GM19238 (cell line): Measurements from ENCODE around the gene NLRP5.
"Not testable (repeated sequence)": the region's sequence is repeated elsewhere in the genome, so short reads cannot be mapped to it uniquely, and the experiment has no call there.

Experiments
- DNase-seq: peaks from one replicate; pipeline ENCODE4 v3.0.0; 2011; ENCODE audit warnings: low spot score; ENCODE audit not compliant: insufficient read length

The NLRP5 gene

DNA sequence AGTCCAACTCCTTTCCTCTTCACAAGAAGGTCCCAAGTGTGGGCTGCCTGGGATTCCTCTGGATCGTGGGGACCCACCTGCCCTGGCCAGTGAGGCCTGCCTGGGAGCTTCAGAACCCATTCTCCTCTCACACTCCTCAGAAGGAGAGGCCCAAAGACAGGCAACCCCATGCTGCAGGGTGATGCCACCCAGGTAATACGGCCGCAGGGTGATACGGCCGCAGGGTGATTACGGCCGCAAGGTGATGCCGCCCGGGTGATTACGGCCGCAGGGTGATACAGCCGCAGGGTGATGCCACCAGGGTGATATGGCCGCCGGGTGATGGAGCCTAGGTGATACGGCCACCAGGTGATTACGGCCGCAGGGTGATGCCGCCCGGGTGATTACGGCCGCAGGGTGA is 111.7 kb downstream of the NLRP5 start:
- DNase-seq: not testable (repeated sequence)

DNA sequence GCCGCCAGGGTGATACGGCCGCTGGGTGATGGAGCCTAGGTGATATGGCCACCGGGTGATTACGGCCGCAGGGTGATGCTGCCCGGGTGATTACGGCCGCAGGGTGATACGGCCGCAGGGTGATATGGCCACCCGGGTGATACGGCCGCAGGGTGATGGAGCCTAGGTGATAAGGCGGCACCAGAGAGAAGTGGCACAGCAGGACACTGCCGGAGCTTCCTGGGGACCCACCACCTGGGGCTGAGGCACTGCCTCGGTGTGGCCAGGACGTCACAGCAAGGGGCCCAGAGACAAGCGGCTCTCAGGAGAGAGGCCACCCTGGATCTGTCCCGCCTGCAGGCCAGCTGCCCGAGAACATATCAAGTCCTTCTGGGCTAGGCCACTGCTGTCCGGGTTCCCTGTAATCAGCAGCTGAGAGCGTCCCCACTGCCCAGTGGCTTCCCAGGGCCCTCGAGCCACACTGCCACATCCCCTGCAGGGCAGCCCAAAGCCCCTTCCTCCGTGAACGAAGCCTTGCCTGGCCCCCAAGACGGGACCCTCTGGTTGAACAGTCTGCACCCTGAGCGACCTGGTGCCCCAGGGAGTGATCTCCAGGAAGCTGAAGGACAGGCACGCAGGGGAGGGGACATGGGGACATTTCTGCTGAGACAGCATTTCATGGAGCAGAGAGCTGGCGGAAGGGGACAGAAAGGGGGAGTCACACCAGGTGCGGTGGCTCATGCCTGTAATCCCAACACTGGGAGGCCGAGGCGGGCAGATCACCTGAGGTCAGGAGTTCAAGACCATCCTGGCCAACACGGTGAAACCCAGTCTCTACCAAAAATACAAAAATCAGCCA is 112.4 kb downstream of the NLRP5 start:
- no peak for DNase-seq

DNA sequence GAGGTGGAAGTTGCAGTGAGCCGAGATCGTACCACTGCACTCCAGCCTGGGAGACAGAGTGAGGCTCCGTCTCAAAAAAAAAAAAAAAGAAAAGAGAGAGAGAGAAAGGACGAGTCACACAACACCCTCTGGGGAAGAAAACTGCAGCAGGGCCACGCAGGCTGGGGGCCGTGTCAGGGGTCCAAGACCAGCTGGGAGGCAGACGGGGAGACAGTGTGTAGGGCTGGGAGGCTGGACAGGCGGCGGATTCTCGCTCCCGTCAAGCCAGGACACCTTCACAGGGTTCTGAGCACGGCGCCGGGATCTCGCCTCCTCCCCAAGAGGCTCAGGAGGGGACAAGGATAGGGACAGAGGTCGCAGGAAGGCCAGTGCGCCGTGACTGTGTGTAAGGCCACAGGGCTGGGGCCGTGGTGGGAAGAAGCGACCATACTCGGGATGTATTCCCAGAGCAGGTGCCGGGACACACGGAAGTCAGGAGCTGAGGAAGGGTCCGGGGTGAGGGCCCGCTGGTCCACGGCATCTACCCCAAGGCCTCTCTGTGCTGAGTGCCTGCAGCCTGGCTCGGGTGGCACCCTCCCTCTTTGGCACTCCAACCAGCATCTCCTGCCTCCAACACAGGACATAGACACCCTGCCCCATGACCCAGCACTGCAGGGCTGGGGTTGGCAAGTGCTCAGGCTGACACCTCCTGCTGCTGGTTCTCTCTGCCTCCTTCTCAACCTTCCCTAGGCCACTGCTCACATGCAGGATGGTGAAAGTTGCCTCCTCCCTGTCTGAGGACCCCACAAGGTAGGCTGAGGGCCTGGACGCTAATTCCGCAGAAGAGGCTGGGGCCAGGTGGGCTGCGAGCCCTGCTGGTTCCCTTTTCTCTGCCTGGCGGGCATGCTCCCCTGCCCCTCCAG is 113.3 kb downstream of the NLRP5 start:
- no peak for DNase-seq

DNA sequence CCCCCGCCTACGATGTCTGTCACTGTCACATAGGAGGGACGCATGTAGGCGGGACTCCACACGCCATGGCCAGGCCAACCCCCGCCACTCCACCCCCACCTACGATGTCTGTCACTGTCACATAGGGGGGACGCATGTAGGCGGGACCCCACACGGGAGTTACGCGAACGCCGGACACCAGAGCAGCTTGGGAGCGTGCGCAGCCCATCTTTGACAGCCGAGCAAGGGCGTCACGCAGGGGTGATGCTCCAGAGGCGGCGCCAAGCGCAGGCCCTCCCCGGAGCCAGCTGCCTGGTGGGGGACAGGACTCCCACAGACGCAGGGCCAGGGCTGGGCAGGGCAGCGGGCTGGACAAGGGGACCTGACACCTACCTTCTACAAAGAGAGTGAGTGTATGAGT is 114.5 kb downstream of the NLRP5 start:
- no peak for DNase-seq

DNA sequence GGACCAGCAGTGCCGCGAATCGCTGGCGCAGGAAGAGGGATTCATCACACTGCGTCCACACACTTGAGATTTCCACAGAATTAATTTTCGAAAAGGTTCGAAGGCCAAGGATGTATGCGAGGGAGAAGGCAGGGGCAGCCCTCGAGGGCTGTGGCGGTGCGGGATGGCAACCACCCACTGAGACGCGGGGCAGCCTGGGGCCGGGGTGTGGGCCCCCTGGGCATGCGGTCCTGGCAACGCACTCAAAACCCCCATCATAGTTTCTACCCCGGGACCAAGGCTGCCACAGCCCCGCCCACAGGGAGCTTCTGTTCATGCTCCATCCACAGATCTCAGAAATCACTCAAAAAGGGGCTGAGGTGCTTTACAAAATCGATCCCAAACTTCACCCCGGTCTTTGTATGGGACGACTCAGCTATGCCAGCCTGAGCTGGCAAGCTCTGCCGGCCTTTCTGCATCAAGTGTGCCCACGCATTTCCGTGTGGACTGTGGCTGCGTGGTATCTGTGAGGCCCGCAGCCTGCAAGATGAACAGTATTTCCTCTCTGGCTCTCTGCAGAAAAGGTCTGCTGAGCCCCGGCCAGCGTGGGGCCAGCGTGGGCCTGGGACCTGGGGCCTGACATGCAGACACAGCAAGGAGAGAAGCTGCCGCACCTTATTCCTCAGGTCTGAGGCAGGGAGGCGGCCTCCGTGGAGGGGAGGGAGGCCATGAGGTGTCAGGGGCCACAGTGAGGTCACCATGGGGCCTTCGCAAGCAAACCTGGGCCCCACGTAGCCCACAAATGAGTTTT is 115.4 kb downstream of the NLRP5 start:
- DNase-seq: no peak

DNA sequence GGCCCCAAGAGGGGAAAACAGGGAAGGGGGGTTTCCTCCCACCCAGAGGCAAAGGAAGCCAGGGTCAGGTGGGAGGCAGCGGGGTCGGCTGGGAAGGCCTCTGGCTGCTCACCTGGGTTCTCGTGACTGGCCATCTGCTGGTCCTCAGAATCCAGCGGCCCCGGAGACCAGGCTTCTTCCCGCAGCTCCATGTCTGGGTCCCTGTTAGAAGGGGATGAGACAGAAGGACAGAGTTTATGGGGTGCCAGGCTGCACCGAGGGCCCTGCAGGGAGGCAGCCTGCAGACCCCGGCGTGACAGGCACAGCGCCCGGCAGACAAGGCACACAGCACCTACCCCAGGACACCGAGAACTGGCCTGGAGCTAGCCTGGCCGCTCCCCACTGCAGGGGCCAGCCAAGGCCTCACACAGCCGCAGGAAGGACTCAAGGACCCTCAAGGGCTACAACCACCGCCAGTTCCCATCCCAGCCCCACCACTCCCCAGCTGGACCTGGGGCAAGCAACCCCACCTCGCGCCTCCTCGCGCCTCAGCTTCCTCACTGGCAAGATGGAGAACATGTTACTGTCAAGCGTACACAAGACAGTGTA is 116.5 kb downstream of the NLRP5 start:
- DNase-seq: no peak

DNA sequence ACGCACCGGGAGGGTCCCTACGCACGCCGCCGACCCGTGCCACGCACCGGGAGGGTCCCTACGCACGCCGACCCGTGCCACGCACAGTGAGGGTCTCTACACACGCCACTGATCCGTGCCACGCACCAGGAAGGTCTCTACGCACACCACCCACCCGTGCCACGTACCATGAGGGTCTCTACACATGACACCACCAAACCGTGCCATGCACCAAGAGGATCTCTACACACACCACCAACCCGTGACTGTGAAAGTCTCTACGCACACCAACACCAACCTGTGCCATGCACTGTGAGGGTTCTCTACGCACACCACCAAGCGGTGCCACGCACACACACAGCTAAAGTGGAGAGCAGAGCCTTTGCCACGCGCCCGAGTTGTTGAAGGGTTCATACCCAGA is 117.8 kb downstream of the NLRP5 start:
- DNase-seq: no peak

DNA sequence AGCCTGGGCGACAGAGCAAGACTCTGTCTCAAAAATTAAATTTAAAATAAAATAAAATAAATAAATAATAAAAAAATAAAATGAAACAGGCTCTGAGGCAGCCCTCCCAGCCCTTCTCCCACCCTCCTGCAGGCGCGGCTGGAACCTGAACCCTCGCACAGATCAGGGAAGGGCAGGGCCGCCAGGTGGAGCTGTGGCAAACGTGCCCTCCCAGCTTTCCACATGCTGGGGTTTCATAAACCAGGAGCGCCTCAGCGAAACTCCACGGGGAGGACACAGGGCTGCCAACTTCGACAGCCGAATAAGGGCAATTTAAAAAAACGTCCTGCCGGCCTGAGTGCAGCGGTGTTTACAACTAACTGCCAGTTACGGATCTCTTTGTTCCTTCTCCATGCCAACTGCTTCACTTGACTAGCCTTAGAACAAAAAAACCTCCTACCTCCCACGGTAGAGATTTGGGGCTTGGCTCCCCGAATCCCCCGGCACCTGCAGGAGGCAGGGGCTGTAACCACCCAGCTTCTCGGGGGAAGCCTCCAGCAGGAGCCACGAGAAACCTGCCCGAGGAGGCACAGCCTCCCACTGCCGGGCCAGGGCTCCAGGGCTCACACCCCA is 118.6 kb downstream of the NLRP5 start:
- DNase-seq: peak; percentile 57

DNA sequence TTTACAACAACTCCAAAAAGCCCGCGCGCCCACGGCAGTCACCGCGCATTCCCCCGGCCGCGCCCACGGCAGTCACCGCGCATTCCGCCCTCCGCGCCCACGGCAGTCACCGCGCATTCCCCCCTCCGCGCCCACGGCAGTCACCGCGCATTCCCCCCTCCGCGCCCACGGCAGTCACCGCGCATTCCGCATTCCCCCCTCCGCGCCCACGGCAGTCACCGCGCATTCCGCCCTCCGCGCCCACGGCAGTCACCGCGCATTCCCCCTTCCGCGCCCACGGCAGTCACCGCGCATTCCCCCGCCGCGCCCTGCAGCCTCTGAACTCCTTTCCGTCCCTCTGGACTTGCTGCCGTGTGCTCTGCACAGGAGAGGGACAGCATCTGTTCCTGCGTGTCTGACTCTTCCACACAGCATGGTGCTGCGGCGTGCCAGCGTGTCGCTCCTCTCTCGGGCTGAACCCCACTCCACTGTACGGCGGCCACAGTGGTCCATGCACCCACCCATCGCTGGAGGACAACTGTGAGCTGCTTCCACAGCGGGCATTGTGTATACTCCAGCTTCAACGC is 119.3 kb downstream of the NLRP5 start:
- DNase-seq: not testable (repeated sequence)

DNA sequence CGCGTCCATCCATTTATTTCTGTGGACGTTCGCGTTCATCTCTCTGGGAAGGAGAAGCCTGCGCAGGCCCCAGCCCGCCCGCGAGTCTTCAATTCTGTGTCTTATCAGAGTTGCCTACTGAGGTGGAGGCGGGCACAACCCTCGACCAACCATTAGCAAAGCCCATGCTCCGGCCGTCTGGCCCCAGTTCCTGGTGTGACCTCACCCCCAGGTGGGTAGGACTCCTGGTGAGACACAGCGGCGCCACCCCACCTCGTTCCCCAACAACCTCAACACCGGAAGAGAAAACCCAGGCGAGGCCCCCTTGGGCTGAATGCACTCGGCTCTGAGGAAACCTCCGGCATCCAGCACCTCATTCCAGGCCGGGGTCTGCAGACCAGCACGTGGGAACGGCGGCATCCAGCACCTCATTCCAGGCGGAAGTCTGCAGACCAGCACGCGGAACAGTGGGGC is 119.8 kb downstream of the NLRP5 start:
- no peak for DNase-seq

DNA sequence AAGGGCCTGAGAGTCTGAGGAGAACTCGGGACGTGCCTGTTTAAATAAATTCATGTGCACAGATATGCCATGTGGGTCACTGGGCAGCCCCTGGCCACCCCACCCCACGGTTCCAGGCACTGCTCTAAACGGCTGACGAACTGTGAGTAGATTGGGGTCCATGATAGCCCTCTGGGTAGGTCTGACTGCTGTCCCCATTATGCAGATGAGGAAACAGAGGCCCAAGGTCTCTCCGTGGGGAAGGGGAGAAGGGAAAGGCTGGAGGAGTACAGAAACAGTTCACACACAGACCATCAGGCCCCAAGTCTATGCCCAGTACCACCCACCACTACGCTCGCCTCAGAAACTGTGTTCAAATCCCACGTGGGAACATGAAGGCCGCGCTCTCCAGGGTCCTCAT is 120.4 kb downstream of the NLRP5 start:
- DNase-seq: no peak

DNA sequence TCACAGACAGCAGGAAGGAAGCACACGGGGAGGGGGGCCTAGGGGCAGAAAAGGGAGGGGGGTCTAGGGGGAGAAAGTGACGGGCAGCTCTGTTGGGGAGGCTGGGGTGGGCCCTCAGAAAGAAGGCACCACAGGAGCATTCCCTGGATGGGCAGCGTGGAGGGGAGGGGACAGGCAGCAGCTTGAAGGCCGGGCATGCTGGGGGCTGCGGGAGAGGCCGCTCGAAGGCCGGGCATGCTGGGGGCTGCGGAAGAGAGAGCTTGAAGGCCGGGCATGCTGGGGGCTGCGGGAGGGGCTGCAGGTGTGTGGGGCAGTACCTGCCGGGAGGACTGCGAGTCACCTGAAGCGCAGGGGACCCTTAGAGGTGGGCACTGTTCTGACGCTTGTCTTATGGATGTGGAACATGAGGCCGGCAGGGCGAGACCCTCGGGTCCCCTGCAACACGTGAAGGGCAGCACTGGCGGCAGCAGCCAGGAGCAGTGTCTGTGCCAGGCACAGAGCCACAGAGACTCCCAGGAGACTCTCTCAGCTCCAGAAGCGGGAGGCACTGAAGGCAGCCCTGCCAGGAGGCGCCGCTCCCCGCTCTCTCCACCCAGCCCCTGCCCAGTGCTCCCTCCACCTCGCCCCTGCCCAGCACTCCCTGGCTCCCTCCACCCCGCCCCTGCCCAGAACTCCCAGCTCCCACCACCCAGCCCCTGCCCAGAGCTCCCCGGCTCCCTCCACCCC is 121.2 kb downstream of the NLRP5 start:
- DNase-seq: no peak

DNA sequence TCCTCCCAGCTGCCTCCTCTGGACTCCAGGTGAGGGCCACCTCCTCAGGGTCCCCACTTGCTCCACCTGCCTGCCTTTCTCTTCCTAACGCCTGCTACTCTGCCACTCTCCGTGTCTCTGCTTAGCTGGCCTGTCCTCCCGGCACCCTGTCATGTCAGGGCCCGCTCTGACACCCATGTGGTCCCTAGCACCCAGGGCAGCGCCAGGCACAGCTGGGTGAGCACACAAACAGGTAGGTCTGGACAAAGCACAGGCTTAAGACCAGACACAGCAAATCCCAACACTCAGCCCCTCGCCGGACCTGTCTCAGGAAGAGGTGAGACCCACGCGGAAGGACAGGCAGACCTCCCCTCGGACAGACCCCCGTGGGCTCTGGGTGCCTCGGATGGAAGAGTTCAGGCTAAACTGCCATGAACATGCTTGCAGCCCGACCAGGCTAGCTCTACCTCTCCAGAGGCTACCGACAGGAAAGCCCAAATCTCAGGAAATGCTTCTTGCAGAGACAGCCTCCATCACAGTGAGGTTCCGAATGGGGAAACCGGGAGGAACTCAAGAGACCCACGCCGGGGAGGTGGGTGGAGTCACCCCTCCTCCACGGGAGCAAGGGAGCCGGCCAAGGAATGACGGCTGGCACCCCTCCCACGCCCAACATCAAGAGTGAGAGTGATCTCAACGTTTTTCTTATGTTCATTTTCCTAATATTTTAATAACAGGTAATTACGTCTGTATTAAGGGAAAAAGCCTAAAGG is 122.0 kb downstream of the NLRP5 start:
- DNase-seq: no peak

DNA sequence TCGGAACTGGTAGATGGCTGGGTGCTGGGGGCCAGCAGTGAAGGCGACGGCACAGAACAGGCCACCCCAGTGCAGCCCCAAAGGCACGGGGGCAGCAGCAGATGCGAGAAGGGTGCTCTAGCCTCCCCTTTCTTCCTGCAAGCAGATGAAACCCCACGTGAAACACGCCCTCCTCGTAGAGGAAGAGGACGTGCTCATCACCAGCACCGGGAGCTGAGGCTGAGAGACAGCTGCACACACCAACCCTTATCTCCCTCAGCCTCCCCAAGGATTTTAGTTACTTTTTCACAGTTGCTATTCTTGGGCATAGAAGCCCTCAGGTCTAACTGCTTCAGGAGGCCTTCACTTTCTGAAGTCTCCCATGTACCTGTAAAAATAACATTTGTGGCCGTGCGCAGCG is 122.7 kb downstream of the NLRP5 start:
- no peak for DNase-seq

DNA sequence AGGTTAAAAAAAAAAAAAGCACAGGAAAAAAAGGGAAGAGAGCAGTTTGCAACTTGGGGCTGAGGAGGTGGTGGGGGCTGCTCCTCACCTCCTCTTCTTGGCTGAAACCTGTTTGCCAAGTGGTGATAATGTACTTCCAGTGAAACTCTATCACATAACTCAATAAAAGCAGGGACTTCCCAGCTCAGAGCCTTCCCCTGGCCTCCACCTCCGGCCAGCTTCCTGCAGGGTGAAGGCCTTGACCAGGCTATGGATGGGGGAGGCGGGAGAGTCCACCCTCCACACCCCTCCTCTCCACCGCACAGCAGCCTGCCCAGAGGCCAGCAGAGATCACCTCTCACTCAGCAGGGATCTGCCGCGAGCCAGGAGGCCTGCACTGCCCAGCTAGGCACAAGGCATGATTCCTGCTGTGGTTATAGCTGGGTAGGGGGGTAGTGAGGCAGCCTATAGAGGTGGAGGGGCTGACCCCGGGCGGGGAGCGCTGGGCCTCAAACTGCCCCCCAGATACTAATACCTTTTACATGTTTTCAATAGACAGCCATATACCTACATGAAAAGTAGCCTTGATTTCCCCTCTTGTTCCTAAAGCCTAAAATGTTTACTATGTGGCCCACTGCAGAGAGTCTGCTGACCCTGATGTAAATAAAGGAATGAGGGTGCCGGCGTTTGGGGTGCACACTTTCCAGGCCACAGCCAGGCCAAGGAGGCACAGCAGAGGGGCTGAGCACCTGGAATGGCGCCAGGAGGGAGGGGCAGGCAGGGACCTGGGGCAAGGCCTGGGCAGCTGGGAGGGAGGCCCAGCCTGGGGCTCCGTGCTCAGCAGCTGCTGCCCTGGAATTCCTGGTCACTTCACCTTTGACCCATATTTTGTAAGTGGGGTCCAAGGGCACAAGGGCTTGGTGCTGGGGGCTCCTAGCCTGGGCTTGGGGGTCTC is 124.2 kb downstream of the NLRP5 start:
- DNase-seq: no peak
